ENCODE results near the gene KCNQ2.
A peak's percentile ranks its signal among the peaks of the same experiment; 100 is the strongest.

KCNQ2 gene

GRCh38 chr20:63361519-63362435 is 110.7 kb downstream of the KCNQ2 start:
- WGBS (ENCODE audit: insufficient coverage, insufficient read length), result no CpG with 5 or more reads among the region's 50 CpGs
- no peaks in the 10 kb centered on the region; the same call in 1 of the 2 replicates for H3K27me3 ChIP-seq (ENCODE audit: control insufficient read depth, insufficient read depth, low read length)
- no peak for DNase-seq (ENCODE audit: low read depth, low spot score)
- H3K4me1 ChIP-seq (ENCODE audit: control insufficient read depth, insufficient read depth, low read length), result peaks cover 5% of the 10 kb centered on the region; the same call in 1 of the 2 replicates
- no peaks in the 10 kb centered on the region for H3K36me3 ChIP-seq (ENCODE audit: control insufficient read depth, insufficient read depth, low read length)
- no peaks in the 10 kb centered on the region for H3K9me3 ChIP-seq (ENCODE audit: control insufficient read depth, insufficient read depth, low read length)
- H3K27ac ChIP-seq (ENCODE audit: low read length), result no peak overlapping the region
- H3K4me3 ChIP-seq (ENCODE audit: low read length), result peak overlapping the region; percentile 27; the same call in 1 of the 2 replicates

- no peak within 1 kb of the TSS for H3K27ac ChIP-seq (ENCODE audit: low read length)
- H3K9me3 ChIP-seq (ENCODE audit: control insufficient read depth, insufficient read depth, low read length), result no peaks in the 10 kb centered on the region
- no peaks in the 10 kb centered on the region for H3K36me3 ChIP-seq (ENCODE audit: control insufficient read depth, insufficient read depth, low read length)
- WGBS (ENCODE audit: insufficient coverage, insufficient read length), result no CpG with 5 or more reads among the region's 79 CpGs
- DNase-seq (ENCODE audit: low read depth, low spot score), result no peak
- H3K4me1 ChIP-seq (ENCODE audit: control insufficient read depth, insufficient read depth, low read length), result peaks cover 5% of the 10 kb centered on the region; the same call in 1 of the 2 replicates
- peak within 1 kb of the TSS; percentile 48; the same call in 1 of the 2 replicates for H3K4me3 ChIP-seq (ENCODE audit: low read length)
- H3K27me3 ChIP-seq (ENCODE audit: control insufficient read depth, insufficient read depth, low read length), result no peaks in the 10 kb centered on the region; the same call in 1 of the 2 replicates
Observed at GRCh38 chr20:63360850-63361518, 111.5 kb downstream of the KCNQ2 start, which contains the start of gene CHRNA4. Gene CHRNA4, minus strand, starts transcription at chr20:63361349. Its CDS starts 184 bp downstream, at chr20:63361165.

GRCh38 chr20:63359937-63360849 is 112.3 kb downstream of the KCNQ2 start:
- H3K27ac ChIP-seq (ENCODE audit: low read length), result no peak overlapping the region
- no CpG with 5 or more reads among the region's 38 CpGs for WGBS (ENCODE audit: insufficient coverage, insufficient read length)
- DNase-seq (ENCODE audit: low read depth, low spot score), result no peak

GRCh38 chr20:63359164-63359934 is 113.1 kb downstream of the KCNQ2 start:
- no CpG with 5 or more reads among the region's 42 CpGs for WGBS (ENCODE audit: insufficient coverage, insufficient read length)
- peaks cover 5% of the 10 kb centered on the region; the same call in 1 of the 2 replicates for H3K4me1 ChIP-seq (ENCODE audit: control insufficient read depth, insufficient read depth, low read length)
- no peak overlapping the region for H3K4me3 ChIP-seq (ENCODE audit: low read length)
- H3K36me3 ChIP-seq (ENCODE audit: control insufficient read depth, insufficient read depth, low read length), result no peaks in the 10 kb centered on the region
- no peak overlapping the region for H3K27ac ChIP-seq (ENCODE audit: low read length)
- no peaks in the 10 kb centered on the region; the same call in 1 of the 2 replicates for H3K27me3 ChIP-seq (ENCODE audit: control insufficient read depth, insufficient read depth, low read length)
- no peak for DNase-seq (ENCODE audit: low read depth, low spot score)
- H3K9me3 ChIP-seq (ENCODE audit: control insufficient read depth, insufficient read depth, low read length), result no peaks in the 10 kb centered on the region

More at GRCh38 chr20:63359937-63360849, 112.3 kb downstream of the KCNQ2 start:
- no peaks in the 10 kb centered on the region; the same call in 1 of the 2 replicates for H3K27me3 ChIP-seq (ENCODE audit: control insufficient read depth, insufficient read depth, low read length)
- H3K4me1 ChIP-seq (ENCODE audit: control insufficient read depth, insufficient read depth, low read length), result peaks cover 5% of the 10 kb centered on the region; the same call in 1 of the 2 replicates
- peak overlapping the region; percentile 48; the same call in 1 of the 2 replicates for H3K4me3 ChIP-seq (ENCODE audit: low read length)
- H3K36me3 ChIP-seq (ENCODE audit: control insufficient read depth, insufficient read depth, low read length), result no peaks in the 10 kb centered on the region
- H3K9me3 ChIP-seq (ENCODE audit: control insufficient read depth, insufficient read depth, low read length), result no peaks in the 10 kb centered on the region

- no peaks in the 10 kb centered on the region for H3K36me3 ChIP-seq (ENCODE audit: control insufficient read depth, insufficient read depth, low read length)
- H3K4me1 ChIP-seq (ENCODE audit: control insufficient read depth, insufficient read depth, low read length), result peaks cover 5% of the 10 kb centered on the region; the same call in 1 of the 2 replicates
- no peak overlapping the region for H3K27ac ChIP-seq (ENCODE audit: low read length)
- H3K27me3 ChIP-seq (ENCODE audit: control insufficient read depth, insufficient read depth, low read length), result no peaks in the 10 kb centered on the region; the same call in 1 of the 2 replicates
- WGBS (ENCODE audit: insufficient coverage, insufficient read length), result no CpG with 5 or more reads among the region's 26 CpGs
- H3K9me3 ChIP-seq (ENCODE audit: control insufficient read depth, insufficient read depth, low read length), result no peaks in the 10 kb centered on the region
- no peak for DNase-seq (ENCODE audit: low read depth, low spot score)
- H3K4me3 ChIP-seq (ENCODE audit: low read length), result no peak overlapping the region
Observed at GRCh38 chr20:63357921-63358905, 114.2 kb downstream of the KCNQ2 start.

- Histone ChIP-seq H3K4me1 (ENCODE audit: control insufficient read depth, insufficient read depth, low read length) (peaks cover 5% of the 10 kb centered on the region; the same call in 1 of the 2 replicates), H3K9me3 (ENCODE audit: control insufficient read depth, insufficient read depth, low read length) (no peaks in the 10 kb centered on the region), H3K4me3 (ENCODE audit: low read length) (no peak overlapping the region), H3K27me3 (ENCODE audit: control insufficient read depth, insufficient read depth, low read length) (no peaks in the 10 kb centered on the region; the same call in 1 of the 2 replicates), H3K36me3 (ENCODE audit: control insufficient read depth, insufficient read depth, low read length) (no peaks in the 10 kb centered on the region), H3K27ac (ENCODE audit: low read length) (no peak overlapping the region)
- WGBS (ENCODE audit: insufficient coverage, insufficient read length), result no CpG with 5 or more reads among the region's 30 CpGs
- no peak for DNase-seq (ENCODE audit: low read depth, low spot score)
Observed at GRCh38 chr20:63356931-63357879, 115.2 kb downstream of the KCNQ2 start.

GRCh38 chr20:63356511-63356910 is 115.9 kb downstream of the KCNQ2 start:
- Histone ChIP-seq H3K4me1 (ENCODE audit: control insufficient read depth, insufficient read depth, low read length) (peaks cover 4% of the 10 kb centered on the region; the same call in 1 of the 2 replicates), H3K4me3 (ENCODE audit: low read length) (no peak overlapping the region), H3K27me3 (ENCODE audit: control insufficient read depth, insufficient read depth, low read length) (no peaks in the 10 kb centered on the region; the same call in 1 of the 2 replicates), H3K36me3 (ENCODE audit: control insufficient read depth, insufficient read depth, low read length) (no peaks in the 10 kb centered on the region), H3K27ac (ENCODE audit: low read length) (no peak overlapping the region), H3K9me3 (ENCODE audit: control insufficient read depth, insufficient read depth, low read length) (no peaks in the 10 kb centered on the region)
- no peak for DNase-seq (ENCODE audit: low read depth, low spot score)
- no CpG with 5 or more reads among the region's 8 CpGs for WGBS (ENCODE audit: insufficient coverage, insufficient read length)

- H3K4me3 ChIP-seq (ENCODE audit: low read length), result no peak overlapping the region
- H3K27ac ChIP-seq (ENCODE audit: low read length), result no peak overlapping the region
- DNase-seq (ENCODE audit: low read depth, low spot score), result no peak
- H3K36me3 ChIP-seq (ENCODE audit: control insufficient read depth, insufficient read depth, low read length), result no peaks in the 10 kb centered on the region
- H3K4me1 ChIP-seq (ENCODE audit: control insufficient read depth, insufficient read depth, low read length), result peaks cover 4% of the 10 kb centered on the region; the same call in 1 of the 2 replicates
- H3K9me3 ChIP-seq (ENCODE audit: control insufficient read depth, insufficient read depth, low read length), result no peaks in the 10 kb centered on the region
- no CpG with 5 or more reads among the region's 11 CpGs for WGBS (ENCODE audit: insufficient coverage, insufficient read length)
- H3K27me3 ChIP-seq (ENCODE audit: control insufficient read depth, insufficient read depth, low read length), result no peaks in the 10 kb centered on the region; the same call in 1 of the 2 replicates
Observed at GRCh38 chr20:63355781-63356295, 116.6 kb downstream of the KCNQ2 start.
